ENCODE measurements around the gene TMEM50A.
"Not testable (repeated sequence)": the region's sequence is repeated elsewhere in the genome, so short reads cannot be mapped to it uniquely, and the experiment has no call there.

TMEM50A gene

DNA sequence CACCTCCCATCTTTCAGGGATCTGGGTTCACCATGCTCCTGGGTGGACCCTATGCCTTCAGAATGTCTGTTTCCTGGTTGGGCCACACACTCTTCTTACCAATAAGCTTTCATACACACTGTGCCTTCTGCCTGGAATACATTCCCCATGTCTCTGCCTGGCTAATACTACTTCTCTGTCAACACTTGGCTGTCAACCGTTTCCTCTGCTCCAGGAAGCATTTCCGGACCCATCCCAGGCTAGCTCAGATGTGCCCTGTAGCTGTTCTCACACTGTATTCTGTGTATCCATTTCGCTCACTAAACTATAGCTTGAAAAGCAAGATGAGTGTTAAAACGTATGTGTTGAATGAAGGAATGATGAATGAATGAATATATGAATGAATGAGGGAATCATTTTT, 49.0 kb downstream of the TMEM50A start:
- WGBS (ENCODE audit: insufficient coverage) = 80% methylated on average over 1 of the region's 4 CpGs
- H3K27me3 ChIP-seq (replicated peaks in 2 of 5; ENCODE audit: control insufficient read depth in 4 of 5, insufficient read depth in 5 of 5, low read length in 4 of 5); H3K36me3 ChIP-seq (ENCODE audit: control insufficient read depth in 4 of 4, insufficient read depth in 4 of 4, low read length in 3 of 4); CTCF ChIA-PET; H3K27ac ChIP-seq (ENCODE audit: insufficient read depth in 1 of 2, low read depth in 1 of 2, low read length in 2 of 2, poor library complexity in 1 of 2, severe bottlenecking in 2 of 2); H3K4me1 ChIP-seq (ENCODE audit: control extremely low read depth in 1 of 4, control insufficient read depth in 4 of 4, insufficient read depth in 4 of 4, low read length in 3 of 4); DNase-seq; POLR2A ChIA-PET; H3K9me3 ChIP-seq (ENCODE audit: control extremely low read depth in 1 of 5, control insufficient read depth in 4 of 5, insufficient read depth in 2 of 5, low read depth in 1 of 5, low read length in 4 of 5); H3K4me3 ChIP-seq (ENCODE audit: control insufficient read depth in 1 of 7, extremely low read depth in 1 of 7, insufficient read depth in 4 of 7, low read depth in 2 of 7, low read length in 6 of 7): not testable (repeated sequence)

DNA sequence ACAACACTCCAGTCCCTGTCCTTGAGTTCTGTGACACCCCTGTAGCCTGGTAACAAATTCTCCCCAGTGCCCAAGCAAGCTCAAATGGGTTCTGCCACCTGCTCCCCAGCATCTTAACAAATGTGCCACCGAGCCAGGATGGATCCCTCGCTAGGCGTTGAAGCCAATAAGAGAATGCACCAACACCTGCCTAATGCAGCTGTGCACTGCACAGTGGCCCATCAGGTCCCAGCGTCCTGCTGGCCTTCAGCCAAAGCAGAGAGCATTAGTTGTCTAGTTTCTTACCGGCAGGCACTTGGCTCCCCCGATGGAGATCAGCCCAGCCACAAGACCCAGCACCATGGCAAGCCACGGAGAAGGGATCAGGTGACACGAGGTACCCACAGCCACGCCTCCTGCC, 50.6 kb downstream of the TMEM50A start:
- H3K27me3 ChIP-seq (replicated peaks in 2 of 5; ENCODE audit: control insufficient read depth in 4 of 5, insufficient read depth in 5 of 5, low read length in 4 of 5); DNase-seq; CTCF ChIA-PET; H3K9me3 ChIP-seq (ENCODE audit: control extremely low read depth in 1 of 5, control insufficient read depth in 4 of 5, insufficient read depth in 2 of 5, low read depth in 1 of 5, low read length in 4 of 5); POLR2A ChIA-PET; H3K27ac ChIP-seq (ENCODE audit: insufficient read depth in 1 of 2, low read depth in 1 of 2, low read length in 2 of 2, poor library complexity in 1 of 2, severe bottlenecking in 2 of 2); H3K4me3 ChIP-seq (ENCODE audit: control insufficient read depth in 1 of 7, extremely low read depth in 1 of 7, insufficient read depth in 4 of 7, low read depth in 2 of 7, low read length in 6 of 7); H3K36me3 ChIP-seq (ENCODE audit: control insufficient read depth in 4 of 4, insufficient read depth in 4 of 4, low read length in 3 of 4); H3K4me1 ChIP-seq (ENCODE audit: control extremely low read depth in 1 of 4, control insufficient read depth in 4 of 4, insufficient read depth in 4 of 4, low read length in 3 of 4): not testable (repeated sequence)
- 96% methylated on average over 3 of the region's 9 CpGs for WGBS (ENCODE audit: insufficient coverage)

DNA sequence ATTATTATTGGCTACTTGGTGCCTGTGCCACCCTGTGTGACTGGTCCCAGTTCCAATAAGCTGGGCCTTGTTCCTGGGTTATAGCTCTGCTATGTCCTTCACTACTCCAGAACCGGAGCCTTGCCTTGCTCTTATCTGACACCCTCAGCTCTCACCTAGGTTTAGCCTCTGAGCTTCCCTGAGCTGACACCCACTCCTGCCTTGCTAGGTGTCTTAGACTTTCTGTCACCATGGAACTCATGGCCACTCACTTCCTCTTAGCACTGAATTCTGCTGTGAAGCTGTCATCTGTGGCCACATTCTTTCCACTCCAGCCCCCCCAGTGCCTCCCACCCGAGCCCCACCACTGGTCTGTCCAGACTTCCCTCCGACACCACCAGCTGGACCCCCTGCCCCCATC, 51.6 kb downstream of the TMEM50A start:
- CTCF ChIA-PET; H3K36me3 ChIP-seq (ENCODE audit: control insufficient read depth in 4 of 4, insufficient read depth in 4 of 4, low read length in 3 of 4); H3K27ac ChIP-seq (ENCODE audit: insufficient read depth in 1 of 2, low read depth in 1 of 2, low read length in 2 of 2, poor library complexity in 1 of 2, severe bottlenecking in 2 of 2); H3K4me3 ChIP-seq (ENCODE audit: control insufficient read depth in 1 of 7, extremely low read depth in 1 of 7, insufficient read depth in 4 of 7, low read depth in 2 of 7, low read length in 6 of 7); H3K27me3 ChIP-seq (replicated peaks in 2 of 5; ENCODE audit: control insufficient read depth in 4 of 5, insufficient read depth in 5 of 5, low read length in 4 of 5); H3K9me3 ChIP-seq (ENCODE audit: control extremely low read depth in 1 of 5, control insufficient read depth in 4 of 5, insufficient read depth in 2 of 5, low read depth in 1 of 5, low read length in 4 of 5); DNase-seq; H3K4me1 ChIP-seq (ENCODE audit: control extremely low read depth in 1 of 4, control insufficient read depth in 4 of 4, insufficient read depth in 4 of 4, low read length in 3 of 4); POLR2A ChIA-PET: not testable (repeated sequence)
- 72% methylated on average over 3 of the region's 3 CpGs for WGBS (ENCODE audit: insufficient coverage)

DNA sequence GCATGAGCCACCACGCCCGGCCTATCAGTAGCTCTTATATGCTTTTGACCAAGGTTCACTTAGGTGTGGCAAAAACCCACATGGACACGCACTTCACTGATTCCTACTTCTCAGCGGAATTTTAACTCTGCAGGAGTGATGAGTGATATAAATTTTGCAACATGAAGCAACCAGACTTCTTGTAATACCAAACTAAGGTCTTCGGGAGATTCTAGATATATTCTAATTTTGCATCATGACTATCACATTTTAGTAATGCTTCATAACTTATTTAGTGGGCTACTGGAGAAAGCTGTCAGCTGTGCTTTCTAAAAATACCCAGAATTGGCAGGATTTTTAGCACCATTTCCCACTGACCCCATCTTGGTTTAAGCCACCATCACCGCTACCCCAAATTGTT, 54.7 kb downstream of the TMEM50A start:
- ChIA-PET POLR2A (no interaction called here), CTCF (interaction anchor here (1.1 kb wide), 1 partner anchor 128 kb away, joined by 3 read pairs; no protein-coding TSS in a partner anchor)
- no peaks in the 10 kb centered on the region for H3K9me3 ChIP-seq (ENCODE audit: control extremely low read depth in 1 of 5, control insufficient read depth in 4 of 5, insufficient read depth in 2 of 5, low read depth in 1 of 5, low read length in 4 of 5)
- no peaks in the 10 kb centered on the region for H3K27me3 ChIP-seq (replicated peaks in 2 of 5; ENCODE audit: control insufficient read depth in 4 of 5, insufficient read depth in 5 of 5, low read length in 4 of 5)
- WGBS (ENCODE audit: insufficient coverage) = 96% methylated on average over 5 of the region's 6 CpGs
- H3K36me3 ChIP-seq (ENCODE audit: control insufficient read depth in 4 of 4, insufficient read depth in 4 of 4, low read length in 3 of 4) = no peaks in the 10 kb centered on the region
- H3K4me3 ChIP-seq (ENCODE audit: control insufficient read depth in 1 of 7, extremely low read depth in 1 of 7, insufficient read depth in 4 of 7, low read depth in 2 of 7, low read length in 6 of 7) = no peak overlapping the region
- no peak overlapping the region for H3K27ac ChIP-seq (ENCODE audit: insufficient read depth in 1 of 2, low read depth in 1 of 2, low read length in 2 of 2, poor library complexity in 1 of 2, severe bottlenecking in 2 of 2)
- DNase-seq = no peak
- H3K4me1 ChIP-seq (ENCODE audit: control extremely low read depth in 1 of 4, control insufficient read depth in 4 of 4, insufficient read depth in 4 of 4, low read length in 3 of 4) = no peaks in the 10 kb centered on the region

DNA sequence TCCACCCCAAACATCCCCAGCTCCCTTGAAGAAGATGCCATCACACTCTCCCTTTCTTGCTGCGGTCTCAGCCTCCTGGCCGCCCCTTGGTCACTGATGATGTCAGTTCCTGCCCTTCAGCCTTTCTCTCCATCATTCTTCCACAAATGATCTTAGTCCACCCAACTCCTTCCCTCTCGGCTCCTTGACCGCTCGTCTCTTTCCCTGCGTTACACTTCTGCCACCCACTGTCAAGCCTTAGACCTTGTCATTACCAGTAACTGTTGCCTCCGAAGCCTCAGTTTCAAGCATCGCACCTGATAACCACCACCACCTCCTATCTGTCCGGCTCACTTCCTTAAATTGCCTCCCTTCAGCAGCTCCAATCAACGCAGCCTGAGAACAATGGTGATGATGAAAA, 59.4 kb downstream of the TMEM50A start:
- CTCF ChIA-PET; H3K4me1 ChIP-seq (ENCODE audit: control extremely low read depth in 1 of 4, control insufficient read depth in 4 of 4, insufficient read depth in 4 of 4, low read length in 3 of 4); H3K36me3 ChIP-seq (ENCODE audit: control insufficient read depth in 4 of 4, insufficient read depth in 4 of 4, low read length in 3 of 4); H3K4me3 ChIP-seq (ENCODE audit: control insufficient read depth in 1 of 7, extremely low read depth in 1 of 7, insufficient read depth in 4 of 7, low read depth in 2 of 7, low read length in 6 of 7); POLR2A ChIA-PET; DNase-seq; H3K27ac ChIP-seq (ENCODE audit: insufficient read depth in 1 of 2, low read depth in 1 of 2, low read length in 2 of 2, poor library complexity in 1 of 2, severe bottlenecking in 2 of 2); H3K27me3 ChIP-seq (replicated peaks in 2 of 5; ENCODE audit: control insufficient read depth in 4 of 5, insufficient read depth in 5 of 5, low read length in 4 of 5); H3K9me3 ChIP-seq (ENCODE audit: control extremely low read depth in 1 of 5, control insufficient read depth in 4 of 5, insufficient read depth in 2 of 5, low read depth in 1 of 5, low read length in 4 of 5): not testable (repeated sequence)
- WGBS (ENCODE audit: insufficient coverage) = 100% methylated on average over 2 of the region's 10 CpGs

DNA sequence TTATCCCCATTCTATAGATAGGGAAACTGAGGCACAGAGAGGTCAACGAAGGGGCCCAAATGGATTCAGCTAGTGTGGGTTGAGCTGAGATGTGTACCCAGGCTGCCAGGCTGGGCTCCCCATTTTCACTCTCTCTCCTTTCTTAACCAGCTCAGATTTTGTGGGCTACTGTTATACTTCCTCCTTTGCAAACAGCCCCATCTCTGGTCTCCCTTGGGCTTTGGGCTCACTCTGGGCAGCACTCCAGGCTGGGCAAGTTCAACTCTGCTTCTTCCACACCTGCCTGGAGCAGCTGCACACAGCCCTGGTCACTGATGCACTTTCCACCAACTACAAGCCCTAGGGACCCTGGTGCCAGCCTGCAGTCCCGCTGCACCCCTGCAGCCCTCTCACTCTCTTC, 59.9 kb downstream of the TMEM50A start:
- POLR2A ChIA-PET; DNase-seq; H3K4me1 ChIP-seq (ENCODE audit: control extremely low read depth in 1 of 4, control insufficient read depth in 4 of 4, insufficient read depth in 4 of 4, low read length in 3 of 4); H3K9me3 ChIP-seq (ENCODE audit: control extremely low read depth in 1 of 5, control insufficient read depth in 4 of 5, insufficient read depth in 2 of 5, low read depth in 1 of 5, low read length in 4 of 5); H3K4me3 ChIP-seq (ENCODE audit: control insufficient read depth in 1 of 7, extremely low read depth in 1 of 7, insufficient read depth in 4 of 7, low read depth in 2 of 7, low read length in 6 of 7); H3K27ac ChIP-seq (ENCODE audit: insufficient read depth in 1 of 2, low read depth in 1 of 2, low read length in 2 of 2, poor library complexity in 1 of 2, severe bottlenecking in 2 of 2); H3K36me3 ChIP-seq (ENCODE audit: control insufficient read depth in 4 of 4, insufficient read depth in 4 of 4, low read length in 3 of 4); CTCF ChIA-PET; H3K27me3 ChIP-seq (replicated peaks in 2 of 5; ENCODE audit: control insufficient read depth in 4 of 5, insufficient read depth in 5 of 5, low read length in 4 of 5): not testable (repeated sequence)
- no CpG with 5 or more reads among the region's 2 CpGs for WGBS (ENCODE audit: insufficient coverage)

DNA sequence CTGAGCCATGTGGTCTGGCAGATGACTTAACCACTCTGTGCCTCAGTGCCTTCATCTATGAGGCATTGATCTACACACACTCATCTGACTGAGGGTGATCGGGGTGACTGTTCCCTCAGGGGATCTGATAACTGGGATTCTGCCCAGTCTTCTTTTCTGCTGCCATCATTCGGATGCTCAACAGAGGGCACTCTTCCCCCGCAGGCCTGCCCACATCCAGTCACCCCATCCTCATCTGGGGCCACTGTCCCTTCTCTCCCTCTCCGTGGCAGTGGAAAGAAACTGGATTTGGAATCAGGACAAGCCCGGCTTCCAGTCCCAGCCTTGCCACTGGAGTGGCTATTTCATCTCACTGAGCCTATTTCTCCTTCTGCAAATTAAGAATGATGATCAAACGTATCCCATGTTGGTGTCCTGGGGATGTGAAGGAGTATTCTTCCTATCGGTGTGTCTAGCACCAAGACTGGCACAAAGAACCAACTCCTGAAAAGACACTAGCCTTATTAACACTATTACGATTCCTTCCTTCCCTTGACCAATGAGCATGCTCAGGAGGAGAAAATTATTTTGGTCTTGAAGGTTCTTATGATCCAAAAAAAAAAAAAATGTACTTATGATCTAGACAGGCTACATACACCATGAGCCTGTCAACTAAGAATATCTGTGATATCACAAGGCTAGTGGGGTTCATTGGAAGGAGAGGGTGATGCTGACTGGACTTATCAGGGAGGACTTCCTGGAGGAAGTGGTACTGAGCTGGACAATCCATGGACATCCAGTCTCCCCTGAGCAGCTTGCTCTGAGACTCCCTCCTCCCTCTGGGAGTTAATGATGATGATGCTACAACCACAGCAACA, 65.0 kb downstream of the TMEM50A start:
- H3K4me1 ChIP-seq (ENCODE audit: control extremely low read depth in 1 of 4, control insufficient read depth in 4 of 4, insufficient read depth in 4 of 4, low read length in 3 of 4); H3K9me3 ChIP-seq (ENCODE audit: control extremely low read depth in 1 of 5, control insufficient read depth in 4 of 5, insufficient read depth in 2 of 5, low read depth in 1 of 5, low read length in 4 of 5); H3K36me3 ChIP-seq (ENCODE audit: control insufficient read depth in 4 of 4, insufficient read depth in 4 of 4, low read length in 3 of 4); DNase-seq; POLR2A ChIA-PET; H3K27me3 ChIP-seq (replicated peaks in 2 of 5; ENCODE audit: control insufficient read depth in 4 of 5, insufficient read depth in 5 of 5, low read length in 4 of 5); H3K4me3 ChIP-seq (ENCODE audit: control insufficient read depth in 1 of 7, extremely low read depth in 1 of 7, insufficient read depth in 4 of 7, low read depth in 2 of 7, low read length in 6 of 7); H3K27ac ChIP-seq (ENCODE audit: insufficient read depth in 1 of 2, low read depth in 1 of 2, low read length in 2 of 2, poor library complexity in 1 of 2, severe bottlenecking in 2 of 2): not testable (repeated sequence)
- no CpG with 5 or more reads among the region's 8 CpGs for WGBS (ENCODE audit: insufficient coverage)
- CTCF ChIA-PET = interaction anchor here (0.6 kb wide), 1 partner anchor 34 kb away, joined by 3 read pairs; no protein-coding TSS in a partner anchor

All from common myeloid progenitor, CD34-positive (primary cell).